ENCODE measurements around the gene BCL10.

GRCh38 chr1:85240643-85241042, 35.8 kb downstream of the BCL10 start:
- TF ChIP-seq CTCF (IDR thresholded peaks at IDR 0.05) (no peak), POLR2A (IDR thresholded peaks at IDR 0.05) (no peak), EP300 (IDR thresholded peaks at IDR 0.05) (no peak)

Measured in gastroesophageal sphincter (tissue), 3 donors.